Measurements from ENCODE around the gene PDXP. TPM values are rescaled to one million over a fixed set of nuclear protein-coding genes. Genes with fewer than 3 reads are reported as not detected.
"Not testable (repeated sequence)": the region's sequence is repeated elsewhere in the genome, so short reads cannot be mapped to it uniquely, and the experiment has no call there.

Gene PDXP
- polyA plus RNA-seq, 3 donors: 4.7 to 5.7 (median 4.9) TPM

DNA sequence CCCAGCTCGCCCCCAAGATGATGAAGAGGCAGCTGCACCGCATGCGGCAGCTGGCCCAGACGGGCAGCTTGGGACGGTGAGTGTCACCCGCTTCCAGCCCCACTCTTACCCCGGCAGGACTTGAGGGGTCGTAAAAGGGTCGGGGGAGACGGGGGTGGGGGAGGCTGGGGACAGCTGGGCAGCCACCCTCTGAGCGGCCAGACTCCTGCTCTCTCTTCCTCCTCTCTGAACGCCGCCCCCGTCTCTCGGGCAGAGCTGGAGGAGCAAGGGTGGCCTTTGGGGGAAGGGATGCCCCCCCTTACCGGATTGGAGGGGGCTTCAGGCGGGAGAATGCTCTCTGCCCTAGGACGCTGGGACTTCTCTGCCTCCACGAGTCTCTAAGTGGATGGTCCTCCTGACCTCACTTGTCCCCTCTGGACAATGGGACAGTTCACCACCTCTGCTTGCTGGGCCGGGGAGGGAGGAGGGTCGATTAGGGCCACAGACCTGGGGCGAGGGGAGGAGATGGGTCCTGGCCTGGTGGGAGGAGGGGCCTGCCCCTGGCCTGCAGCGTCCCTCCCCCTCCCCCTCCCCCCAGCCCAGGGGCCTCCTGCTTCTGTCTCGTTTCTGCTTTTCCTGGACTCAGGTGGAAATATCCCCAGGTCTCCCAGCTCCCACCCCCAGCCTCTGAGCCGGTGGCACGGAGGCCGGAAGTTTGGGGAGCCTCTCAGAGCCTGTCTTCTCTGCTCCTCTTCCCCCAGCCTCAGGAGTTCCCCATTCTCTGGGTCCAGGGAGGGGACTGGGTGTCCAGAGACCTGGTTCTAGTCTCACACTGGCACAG, 18.5 kb upstream of the PDXP start:
- H3K27ac ChIP-seq (ENCODE audit: low read depth, low read length): no peak overlapping the region
- 6 to 9% (median 6%) methylated on average over 22 to 27 of the region's 27 CpGs for WGBS, 3 donors

DNA sequence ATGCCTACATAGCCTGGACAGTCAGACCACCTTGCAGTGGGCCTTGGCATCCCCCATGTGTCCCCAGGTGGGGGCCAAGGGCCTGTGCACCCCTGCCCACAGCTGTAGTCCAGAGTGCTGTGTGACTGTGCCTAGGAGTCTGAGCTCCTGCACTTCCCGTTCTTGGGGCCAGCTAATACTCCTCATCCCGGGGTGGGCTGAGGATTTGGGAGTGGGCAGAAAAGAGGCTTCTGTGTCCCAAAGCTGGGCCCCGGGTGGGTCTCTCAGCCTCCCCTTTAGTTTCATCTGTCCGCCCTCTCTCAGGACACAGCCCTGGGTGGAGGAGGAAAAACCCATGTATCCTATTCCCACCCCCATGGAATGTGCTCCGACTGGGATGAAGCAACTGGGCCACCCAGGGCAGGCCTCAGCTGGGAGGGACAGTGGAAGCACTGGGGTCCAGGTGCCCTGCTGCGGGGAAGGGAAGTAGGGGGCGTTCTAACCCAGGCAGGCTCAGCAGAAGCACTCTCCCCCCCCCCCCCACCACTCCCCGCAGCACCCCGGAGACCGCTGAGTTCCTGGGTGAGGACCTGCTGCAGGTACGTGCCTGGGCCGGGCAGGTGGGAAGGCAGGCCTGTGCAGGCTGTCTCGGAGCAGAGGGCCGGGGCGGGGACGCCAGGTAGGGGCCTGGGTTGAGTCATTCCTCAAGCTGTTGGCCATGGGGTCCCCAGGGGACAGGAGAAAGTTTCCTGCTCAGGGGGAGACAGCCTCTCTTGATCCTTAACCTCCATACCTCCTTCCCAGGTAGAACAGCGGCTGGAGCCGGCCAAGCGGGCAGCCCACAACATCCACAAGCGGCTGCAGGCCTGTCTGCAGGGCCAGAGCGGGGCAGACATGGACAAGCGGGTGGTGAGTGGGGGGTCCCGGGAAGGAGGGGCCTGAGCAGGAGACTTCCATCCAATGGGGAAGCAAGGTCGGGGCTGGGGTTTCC, 17.6 kb upstream of the PDXP start:
- 68 to 77% (median 71%) methylated on average over 18 to 24 of the region's 24 CpGs for WGBS, 3 donors
- no peak overlapping the region for H3K27ac ChIP-seq (ENCODE audit: low read depth, low read length)

DNA sequence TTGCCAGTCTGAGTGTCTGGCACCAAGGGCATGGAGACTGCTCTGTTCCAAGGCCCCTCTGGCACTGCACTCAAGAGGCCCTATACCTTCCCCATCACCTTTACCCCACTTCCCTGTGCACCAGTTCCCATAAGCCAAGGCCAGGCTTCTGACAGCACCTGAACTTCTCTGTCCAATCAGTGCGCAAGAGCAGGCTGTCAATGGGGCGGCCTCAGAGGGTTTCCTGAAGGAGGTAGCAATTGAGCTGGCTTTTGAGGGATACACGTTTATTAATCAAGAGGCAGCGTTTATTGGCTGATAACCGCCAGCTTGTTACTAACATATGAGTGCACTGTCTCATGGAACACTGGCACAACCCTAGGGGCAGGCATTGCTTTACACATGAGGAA, 17.0 kb upstream of the PDXP start:
- H3K27ac ChIP-seq (ENCODE audit: low read depth, low read length): no peak overlapping the region
- WGBS, 3 donors: 66 to 94% (median 94%) methylated on average over 5 of the region's 5 CpGs

DNA sequence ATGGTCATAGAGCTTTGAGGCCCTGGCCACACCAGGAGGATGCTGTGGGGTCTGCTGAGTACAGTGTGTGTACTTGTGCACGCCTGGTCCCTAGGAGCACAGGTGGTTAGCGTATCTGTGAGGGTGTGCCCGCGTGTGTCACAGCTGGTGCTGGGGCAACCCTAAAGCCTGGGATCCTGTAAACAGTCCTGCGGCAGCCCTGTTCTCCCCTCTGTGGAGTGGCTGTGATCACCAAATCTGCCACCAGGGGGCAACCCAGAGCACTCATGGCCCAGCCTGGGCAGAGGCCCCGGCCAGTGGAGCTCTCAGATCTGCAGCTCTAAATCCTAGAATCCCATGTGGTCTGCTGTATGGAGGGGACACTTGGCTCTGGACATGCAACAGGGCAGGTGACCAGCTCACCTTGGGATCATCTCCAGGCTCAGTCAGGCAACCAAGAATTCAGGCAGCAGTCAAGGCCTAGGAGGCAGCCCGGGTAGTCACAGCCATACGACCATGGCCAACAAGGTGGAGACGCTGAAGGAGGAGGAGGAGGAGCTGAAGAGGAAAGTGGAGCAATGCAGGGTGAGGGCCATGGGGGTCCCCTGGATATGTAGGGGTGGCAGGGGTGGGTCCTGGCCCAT, 15.2 kb upstream of the PDXP start:
- no peak overlapping the region for H3K27ac ChIP-seq (ENCODE audit: low read depth, low read length)
- 30 to 33% (median 32%) methylated on average over 9 of the region's 9 CpGs for WGBS, 3 donors

DNA sequence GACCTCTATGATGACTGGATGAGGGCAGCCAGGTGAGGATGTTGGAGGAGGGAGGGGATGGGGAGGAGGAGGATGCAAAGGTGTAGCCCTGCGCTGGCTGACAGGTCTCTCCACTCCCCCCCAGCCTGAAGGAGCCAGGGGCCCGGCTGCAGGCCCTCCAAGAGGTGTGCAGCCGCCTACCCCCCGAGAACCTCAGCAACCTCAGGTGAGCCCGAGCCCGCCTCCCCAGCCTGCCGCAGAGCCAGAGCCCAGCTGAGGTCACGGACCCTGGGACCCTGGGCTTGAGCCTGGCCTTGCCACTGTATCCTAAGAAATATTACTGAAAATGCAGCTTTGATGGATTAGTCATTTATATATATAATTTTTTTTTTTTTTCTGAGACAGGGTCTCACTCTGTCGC, 11.2 kb upstream of the PDXP start:
- no peak overlapping the region for H3K27ac ChIP-seq (ENCODE audit: low read depth, low read length)
- 93 to 99% (median 95%) methylated on average over 9 of the region's 9 CpGs for WGBS, 3 donors

DNA sequence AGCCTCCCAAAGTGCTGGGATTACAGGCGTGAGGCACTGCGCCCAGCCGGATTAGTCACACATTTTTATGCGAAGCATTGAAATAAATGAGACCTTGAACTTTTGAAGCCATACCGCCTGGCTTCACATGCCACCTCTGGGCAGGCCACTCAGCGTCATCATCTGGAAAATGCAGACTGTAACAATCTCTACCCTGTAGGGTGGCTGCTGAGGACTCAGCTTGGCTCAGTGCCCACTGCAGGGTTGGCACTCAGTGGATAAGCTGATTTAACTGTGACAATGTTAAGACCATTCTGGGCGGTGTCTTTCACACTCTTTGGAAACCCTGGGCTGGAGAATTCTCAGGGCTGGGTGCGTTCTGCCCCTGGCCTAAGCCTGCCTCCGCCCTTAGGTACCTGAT, 10.6 kb upstream of the PDXP start:
- WGBS, 3 donors: 68 to 93% (median 83%) methylated on average over 9 of the region's 9 CpGs

DNA sequence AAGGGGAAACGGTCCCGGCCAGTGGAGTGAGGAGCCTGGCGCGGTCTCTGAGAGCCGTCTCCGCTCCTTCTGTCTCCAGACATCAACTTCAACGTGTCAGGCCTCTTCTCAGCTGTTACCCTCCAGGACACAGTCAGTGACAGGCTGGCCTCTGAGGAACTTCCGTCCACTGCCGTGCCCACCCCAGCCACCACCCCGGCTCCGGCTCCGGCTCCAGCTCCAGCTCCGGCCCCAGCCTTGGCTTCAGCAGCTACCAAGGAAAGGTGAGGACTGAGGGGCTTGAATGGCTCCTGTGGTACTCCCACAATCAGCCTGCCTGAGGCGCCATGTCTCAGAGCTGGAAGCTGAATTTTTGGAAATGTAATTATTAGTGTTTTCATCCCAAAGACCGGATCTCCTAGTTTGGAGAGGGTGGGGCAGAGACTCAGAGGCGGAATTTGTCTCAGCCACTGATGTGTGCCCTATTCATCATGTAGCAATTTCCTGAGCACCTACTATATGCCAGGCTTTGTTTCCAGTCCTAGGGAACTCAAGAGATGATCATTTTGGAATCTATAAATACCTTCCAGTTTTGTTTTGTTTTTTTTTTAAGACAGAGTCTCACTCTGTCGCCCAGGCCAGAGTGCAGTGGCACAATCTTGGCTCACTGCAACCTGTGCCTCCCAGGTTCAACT, 7.9 kb upstream of the PDXP start:
- 94 to 96% (median 96%) methylated on average over 17 of the region's 17 CpGs for WGBS, 3 donors
- H3K27ac ChIP-seq (ENCODE audit: low read depth, low read length): no peak overlapping the region

More for the DNA sequence above, 10.6 kb upstream of the PDXP start:
- H3K27ac ChIP-seq (ENCODE audit: low read depth, low read length): no peak overlapping the region

DNA sequence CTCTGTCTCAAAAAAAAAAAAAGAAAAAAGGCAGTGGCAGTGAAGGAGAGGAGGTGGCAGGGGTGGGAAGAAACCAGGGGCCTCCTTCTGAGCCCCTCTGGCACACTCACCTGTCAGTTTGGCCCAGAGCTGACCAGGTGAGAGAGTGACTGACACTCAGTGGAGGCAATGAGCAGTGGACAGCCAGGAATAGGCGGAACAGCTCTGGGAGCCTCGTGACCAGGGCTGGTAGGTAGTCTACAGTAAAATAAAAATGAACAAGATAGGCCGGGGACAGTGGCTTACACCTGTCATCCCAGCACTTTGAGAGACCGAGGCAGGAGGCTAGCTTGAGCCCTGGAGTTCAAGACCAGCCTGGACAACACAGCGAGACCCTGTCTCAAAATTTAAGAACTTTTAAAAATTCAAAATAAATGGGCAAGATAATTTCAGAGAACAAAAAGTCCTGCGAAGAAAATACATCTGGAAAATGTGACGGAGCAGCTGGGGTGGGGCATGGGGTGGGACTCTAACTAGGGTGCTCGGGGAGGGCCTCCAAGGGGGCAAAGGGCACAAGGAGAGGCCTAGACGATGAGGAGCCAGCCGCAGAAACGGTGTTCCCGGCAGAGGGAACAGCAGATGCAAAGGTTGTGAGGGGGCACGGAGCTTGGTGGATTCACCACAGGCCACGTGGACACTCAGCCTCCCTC, 3.8 kb upstream of the PDXP start:
- WGBS, 3 donors: 70 to 86% (median 78%) methylated on average over 13 to 14 of the region's 14 CpGs
- H3K27ac ChIP-seq (ENCODE audit: low read depth, low read length): no peak overlapping the region

DNA sequence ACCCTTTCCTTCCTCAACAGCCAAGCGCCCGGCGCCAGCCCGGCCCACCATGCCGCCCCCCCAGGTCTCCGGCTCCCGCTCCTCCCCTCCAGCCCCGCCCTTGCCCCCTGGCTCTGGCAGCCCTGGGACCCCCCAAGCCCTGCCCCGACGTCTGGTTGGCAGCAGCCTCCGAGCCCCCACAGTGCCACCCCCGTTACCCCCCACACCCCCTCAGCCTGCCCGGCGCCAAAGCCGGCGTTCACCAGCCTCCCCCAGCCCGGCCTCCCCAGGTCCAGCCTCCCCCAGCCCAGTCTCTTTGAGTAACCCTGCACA, 3.3 kb upstream of the PDXP start:
- no peak overlapping the region for H3K27ac ChIP-seq (ENCODE audit: low read depth, low read length)
- WGBS, 3 donors: 65 to 81% (median 67%) methylated on average over 10 to 17 of the region's 17 CpGs

DNA sequence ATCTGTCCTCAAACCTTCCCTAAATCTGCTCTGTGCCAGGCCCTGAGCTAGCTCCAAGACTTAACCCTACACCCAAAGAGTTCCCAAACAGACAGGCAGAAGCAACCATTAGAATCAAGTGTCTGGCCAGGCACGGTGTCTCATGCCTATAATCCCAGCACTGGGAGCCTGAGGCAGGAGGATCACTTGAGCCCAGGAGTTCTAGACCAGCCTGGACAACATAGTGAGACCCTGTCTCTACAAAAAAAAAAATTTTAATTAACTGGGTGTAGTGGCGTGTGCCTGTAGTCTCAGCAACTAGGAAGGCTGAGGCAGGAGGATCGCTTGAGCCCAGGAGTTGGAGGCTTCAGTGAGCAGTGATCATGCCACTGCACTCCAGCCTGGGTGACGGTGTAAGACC, 1.9 kb upstream of the PDXP start:
- 91 to 99% (median 97%) methylated on average over 4 of the region's 4 CpGs for WGBS, 3 donors
- H3K27ac ChIP-seq (ENCODE audit: low read depth, low read length): not testable (repeated sequence)

DNA sequence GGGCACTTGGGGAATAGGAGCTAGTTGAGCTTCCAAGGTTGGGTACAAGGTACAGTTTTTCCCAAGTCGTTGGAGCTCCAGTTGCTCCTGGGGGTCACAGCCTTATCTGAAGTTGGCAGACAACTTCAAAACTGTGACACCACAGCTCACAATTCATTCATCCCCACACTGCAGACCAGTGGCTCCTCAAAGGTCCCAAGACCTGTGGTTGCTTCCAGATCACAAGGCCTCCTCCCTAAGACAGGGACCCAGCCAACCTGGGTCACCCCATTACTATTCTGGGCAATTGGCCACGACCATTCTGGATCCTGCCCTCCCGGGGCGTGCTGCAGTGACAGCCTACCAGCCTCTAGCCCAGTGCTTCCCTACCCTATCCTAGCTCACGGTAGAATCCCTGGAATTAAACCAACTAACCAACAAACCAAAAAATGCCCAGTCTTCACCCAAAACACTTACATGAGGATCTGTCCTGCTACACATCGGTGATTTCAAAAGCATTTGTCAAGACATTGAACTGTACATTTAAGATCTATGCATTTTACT, 862 bp upstream of the PDXP start:
- H3K27ac ChIP-seq (ENCODE audit: low read depth, low read length): no peak overlapping the region
- WGBS, 3 donors: 8 to 11% (median 10%) methylated on average over 6 of the region's 6 CpGs

DNA sequence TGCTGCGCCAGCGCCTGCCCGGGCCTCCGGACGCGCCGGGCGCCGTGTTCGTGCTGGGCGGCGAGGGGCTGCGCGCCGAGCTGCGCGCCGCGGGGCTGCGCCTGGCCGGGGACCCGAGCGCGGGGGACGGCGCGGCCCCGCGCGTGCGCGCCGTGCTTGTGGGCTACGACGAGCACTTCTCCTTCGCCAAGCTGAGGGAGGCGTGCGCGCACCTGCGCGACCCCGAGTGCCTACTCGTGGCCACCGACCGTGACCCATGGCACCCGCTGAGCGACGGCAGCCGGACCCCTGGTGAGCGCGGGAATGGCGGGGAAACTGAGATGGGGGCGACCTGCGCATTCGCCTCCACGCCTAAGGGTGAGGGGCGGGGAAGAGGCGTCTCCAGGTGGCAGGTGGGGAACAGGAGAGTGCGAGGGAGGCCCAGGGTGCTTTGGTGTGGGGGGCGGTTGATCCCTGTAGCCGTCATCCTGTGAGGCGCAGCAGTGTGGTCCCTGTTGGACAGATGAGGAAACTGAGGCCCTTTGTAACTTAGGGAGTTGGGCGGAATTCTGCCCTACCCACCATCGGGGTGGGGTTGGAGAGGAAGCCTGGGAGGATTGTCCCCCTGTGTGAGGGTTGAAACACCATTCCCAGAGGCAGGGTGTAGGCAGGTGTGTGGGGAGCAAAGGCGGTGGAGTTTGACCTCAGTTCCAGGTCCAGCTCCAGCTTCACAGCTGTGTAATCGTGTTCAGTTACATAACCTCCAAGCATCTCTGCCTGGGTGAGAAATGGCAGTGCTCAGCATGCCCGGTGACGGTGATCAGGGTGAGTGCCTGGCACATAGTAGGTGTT, 758 bp downstream of the PDXP start:
- WGBS, 3 donors: 2 to 3% (median 3%) methylated on average over 58 to 68 of the region's 68 CpGs
- no peak overlapping the region for H3K27ac ChIP-seq (ENCODE audit: low read depth, low read length)

DNA sequence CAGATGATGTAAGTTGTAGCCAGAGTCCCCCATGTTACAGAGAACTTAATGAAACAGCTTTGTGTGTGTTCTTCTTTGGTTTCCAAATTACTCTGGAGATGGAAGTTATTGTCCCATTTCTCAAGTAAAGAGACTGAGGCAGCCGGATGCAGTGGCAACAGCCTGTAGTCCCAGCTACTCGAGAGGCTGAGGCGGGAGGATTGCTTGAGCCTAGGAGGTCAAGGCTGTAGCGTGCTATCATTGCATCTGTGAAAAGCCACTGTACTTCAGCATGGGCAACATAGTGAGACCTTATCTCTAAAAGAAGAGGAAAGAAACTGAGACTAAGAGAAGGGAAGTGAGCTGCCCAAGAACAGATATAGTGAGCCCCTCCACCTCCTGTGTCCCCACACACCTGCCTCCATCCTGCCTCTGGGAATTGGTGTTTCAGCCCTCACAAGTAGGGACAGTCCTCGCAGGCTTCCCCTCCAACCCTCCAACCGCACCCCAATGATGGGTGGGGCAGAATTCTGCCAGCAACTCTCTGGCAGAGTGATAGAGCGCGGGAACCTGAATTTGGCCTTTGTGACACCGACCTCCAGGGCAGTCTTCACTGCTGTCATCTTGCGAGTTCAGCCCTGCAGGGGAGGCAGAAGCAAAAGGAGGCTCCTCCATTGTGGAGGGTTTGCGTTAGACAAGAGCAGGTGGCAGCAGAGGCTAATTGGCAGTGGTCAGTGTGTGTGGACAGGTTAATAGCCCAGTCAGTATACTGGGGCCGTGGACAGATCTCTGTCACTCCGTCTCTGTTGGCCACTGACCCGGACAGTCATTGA, 1.6 kb downstream of the PDXP start:
- no peak overlapping the region for H3K27ac ChIP-seq (ENCODE audit: low read depth, low read length)
- 67 to 82% (median 75%) methylated on average over 14 of the region's 14 CpGs for WGBS, 3 donors

DNA sequence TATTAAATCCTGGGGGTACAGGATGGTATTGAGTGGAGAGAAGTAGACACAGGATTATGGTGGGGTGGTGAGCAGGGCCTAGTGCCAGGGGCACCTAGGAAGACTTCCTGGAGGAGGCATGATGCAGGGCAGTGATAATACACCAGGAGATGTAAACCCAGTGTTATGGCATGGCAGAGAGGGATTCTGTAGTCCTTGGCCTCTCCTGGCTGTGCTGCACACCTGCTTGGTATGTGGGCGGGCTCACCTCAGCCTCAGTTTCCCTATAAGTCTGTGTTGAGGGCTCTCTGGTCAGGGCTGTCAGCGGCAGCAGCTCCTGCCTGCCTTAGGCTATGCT, 2.2 kb downstream of the PDXP start:
- WGBS, 3 donors: 71 to 87% (median 79%) methylated on average over 2 of the region's 2 CpGs
- no peak overlapping the region for H3K27ac ChIP-seq (ENCODE audit: low read depth, low read length)

DNA sequence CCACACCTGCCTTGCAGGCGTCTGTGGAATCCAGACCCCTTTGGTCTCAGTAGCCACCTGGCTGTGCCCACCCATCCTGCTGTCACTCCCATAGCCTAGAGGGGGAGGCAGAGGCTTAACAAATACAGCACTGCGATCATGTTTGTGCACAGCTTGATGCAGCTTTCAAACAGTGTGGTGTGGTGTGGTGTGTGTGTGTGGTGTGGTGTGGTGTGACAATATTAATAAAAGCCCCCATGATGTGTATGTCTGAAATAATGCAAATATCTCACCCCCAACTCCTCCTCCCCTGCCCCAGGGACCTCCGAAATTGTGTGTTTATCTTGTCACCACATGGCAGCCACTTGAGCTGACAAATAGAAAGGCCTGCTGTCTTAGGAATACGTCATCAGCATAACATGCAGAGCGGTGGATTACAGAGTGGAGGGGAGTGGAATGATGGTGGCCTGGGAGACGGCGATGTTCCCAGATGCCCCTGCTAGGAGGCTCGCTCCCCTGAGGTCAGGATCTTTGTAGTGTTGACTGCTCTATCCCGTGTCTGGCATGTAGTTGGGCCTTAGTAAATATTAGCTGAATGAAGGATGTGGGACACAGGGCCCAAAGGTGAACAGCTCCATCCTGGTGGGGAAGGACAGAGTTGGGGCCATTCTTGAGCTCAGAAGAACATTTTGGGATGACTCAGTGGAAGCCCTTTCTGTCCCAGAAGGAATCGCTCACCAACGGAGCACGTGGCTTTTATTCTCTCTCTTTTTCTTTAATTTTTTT, 2.8 kb downstream of the PDXP start:
- 45 to 57% (median 46%) methylated on average over 12 of the region's 12 CpGs for WGBS, 3 donors
- no peak overlapping the region for H3K27ac ChIP-seq (ENCODE audit: low read depth, low read length)

DNA sequence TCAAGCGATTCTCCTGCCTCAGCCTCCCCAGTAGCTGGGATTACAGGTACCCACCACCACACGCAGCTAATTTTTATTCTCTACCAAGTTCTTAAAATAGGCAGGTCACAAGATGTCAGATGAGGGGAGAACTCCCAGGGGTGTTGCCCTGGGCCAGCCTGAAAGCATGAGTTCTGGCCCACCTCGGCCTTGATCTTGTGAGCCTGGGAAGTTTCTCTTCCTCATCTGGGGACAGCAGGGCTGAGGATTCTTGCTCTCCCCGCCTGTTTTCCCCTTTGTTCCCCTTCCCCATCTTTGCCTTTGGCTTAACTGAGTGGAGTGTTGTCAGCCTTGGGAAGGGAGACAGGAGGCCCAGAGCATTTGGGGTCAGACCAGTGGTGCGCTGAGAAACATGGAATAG, 3.5 kb downstream of the PDXP start:
- 80 to 90% (median 83%) methylated on average over 5 of the region's 5 CpGs for WGBS, 3 donors
- no peak overlapping the region for H3K27ac ChIP-seq (ENCODE audit: low read depth, low read length)
